Activated T-cell treated with anti-CD3 and anti-CD28 coated beads for 1 hour (primary cell): ENCODE data around the gene USP6NL.

Experiments
- DNase-seq: peaks from one replicate; pipeline ENCODE4 v3.0.0-alpha.2; 2020; ENCODE audit warnings: low read depth

USP6NL gene

DNA sequence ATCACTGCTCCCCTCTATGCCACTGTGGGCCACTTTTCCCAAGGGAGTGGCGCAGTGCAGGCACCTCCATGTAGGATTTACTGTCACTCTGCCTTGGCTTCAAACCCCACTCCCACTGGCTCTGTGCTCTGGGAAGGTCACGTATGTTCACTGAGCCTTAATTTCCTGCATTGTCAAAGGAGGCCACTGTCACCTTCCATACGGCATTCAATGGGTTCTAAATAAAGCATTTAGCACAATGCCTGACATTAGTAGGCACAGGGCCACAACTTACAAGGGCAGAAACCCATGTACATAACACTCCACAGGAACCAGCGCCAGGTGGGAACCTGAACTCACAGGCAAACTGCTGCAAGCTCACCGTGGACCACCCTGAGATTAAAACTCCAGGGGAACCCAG lies 196.4 kb downstream of the USP6NL start:
- DNase-seq = no peak

- DNase-seq = no peak
These were observed 197.0 kb downstream of the USP6NL start for GRCh38 chr10:11414314-11415038.

DNA sequence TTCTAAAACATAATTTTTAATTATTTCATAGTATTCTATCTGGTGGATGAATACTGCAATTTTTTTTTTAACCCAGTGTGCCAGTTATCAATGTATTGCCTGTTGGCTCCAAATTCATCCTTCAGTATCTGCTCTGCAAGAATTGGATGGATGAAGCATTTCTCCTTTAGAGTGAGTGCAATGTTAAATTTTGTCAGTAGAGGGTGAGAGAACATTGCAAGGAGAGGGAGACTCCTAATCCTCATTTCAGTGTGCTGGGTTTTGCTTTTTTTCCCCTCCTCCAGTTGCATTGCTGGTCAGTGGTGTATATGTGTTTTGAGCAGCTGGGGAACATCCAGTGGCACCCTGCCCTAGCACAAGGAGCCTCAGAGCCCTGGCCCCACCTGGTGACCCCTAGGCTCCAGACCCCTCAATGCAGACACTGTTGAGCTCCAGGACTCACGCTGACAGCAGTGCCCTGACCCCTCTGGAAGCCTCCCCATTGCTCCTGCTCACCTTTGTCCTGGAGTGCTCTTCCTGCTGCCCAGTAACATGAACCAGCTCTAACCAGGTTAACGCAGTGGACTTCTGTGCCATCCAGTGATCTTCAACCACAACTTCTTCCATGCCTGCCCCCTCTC lies 199.4 kb downstream of the USP6NL start:
- no peak for DNase-seq

DNA sequence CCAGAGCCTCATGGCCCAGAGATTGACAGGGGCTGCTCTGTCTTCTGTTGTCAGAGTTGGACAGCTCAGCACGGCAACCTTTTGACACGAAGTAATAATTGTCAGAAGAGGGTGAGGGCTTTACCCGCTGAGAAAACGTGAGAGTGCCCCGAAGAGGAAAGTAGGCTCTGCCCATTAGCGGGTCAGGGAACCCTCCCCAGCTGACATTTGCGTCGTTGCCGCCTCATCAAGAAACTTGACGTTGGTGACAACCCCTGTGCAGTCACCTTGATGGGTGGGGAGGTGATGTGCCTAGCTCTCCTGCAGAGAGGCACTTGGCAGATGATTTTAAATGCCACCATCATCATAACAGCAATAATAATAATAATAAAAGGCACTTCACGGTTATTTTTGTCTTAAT lies 202.1 kb downstream of the USP6NL start:
- DNase-seq = no peak

DNA sequence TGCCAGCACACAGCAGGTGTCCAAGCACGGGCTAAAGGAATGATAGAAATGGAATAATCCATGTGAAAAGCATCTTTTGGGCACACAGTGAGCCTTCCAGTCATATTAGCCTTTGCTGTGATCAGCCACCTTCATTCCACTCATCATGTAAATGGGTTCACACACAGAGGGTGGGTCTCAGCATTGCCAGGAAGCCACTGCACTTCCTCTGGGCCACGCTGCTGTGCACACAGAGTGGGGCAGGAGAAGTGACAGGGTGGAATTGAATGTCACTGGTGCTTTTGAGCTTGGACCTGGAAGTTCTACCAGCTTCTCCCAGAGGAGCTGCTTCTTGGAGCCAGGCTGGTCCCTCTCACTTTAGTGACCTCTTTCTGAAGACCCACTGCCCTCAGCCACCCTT lies 203.5 kb downstream of the USP6NL start:
- no peak for DNase-seq

DNA sequence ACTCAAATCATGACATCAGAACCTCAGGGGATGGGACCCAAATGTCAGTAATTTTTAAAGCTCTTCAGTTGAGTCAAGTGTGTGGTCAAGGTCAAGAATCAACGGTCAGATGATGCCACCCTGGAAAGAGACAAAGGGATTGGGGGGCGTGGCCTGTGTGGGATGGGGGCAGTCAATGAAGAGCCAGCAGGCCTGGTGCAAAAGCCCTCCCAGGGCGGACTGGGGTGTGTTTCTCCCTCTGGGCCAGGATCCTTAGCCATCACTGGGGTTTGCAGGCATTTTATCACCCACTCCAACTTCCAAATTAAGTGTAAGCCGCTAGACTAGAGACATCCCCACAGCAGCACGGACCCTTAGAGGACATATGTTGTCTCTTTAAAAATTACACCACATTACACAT lies 204.7 kb downstream of the USP6NL start:
- no peak for DNase-seq

- no peak for DNase-seq
These were observed 206.5 kb downstream of the USP6NL start for GRCh38 chr10:11404901-11405300.
